Gastroesophageal sphincter (tissue), 4 donors: ENCODE measurements around the gene GABRR2. TPM values are rescaled to one million over a fixed set of nuclear protein-coding genes. Genes with fewer than 3 reads are reported as not detected.

ENCODE experiments used
- ATAC-seq: fragments of 150-250 bp; one replicate; pipeline ENCODE4 v1.9.1; 2016; ENCODE audit warnings: mild to moderate bottlenecking, moderate library complexity
- H3K27ac ChIP-seq, 4 donors: fragments of 200-600 bp; sonication (generic) in 3 of 4; 1 replicate in 3 of 4; 2 replicates in 1 of 4; pipeline ENCODE4 v1.5.1; 2016 to 2019
- H3K27me3 ChIP-seq: fragments of 200-600 bp; sonication (generic); one replicate; pipeline ENCODE4 v1.5.1; 2019
- H3K36me3 ChIP-seq, 2 donors: fragments of 200-600 bp; sonication (generic); one replicate each; pipeline ENCODE4 v1.5.1; 2019; ENCODE audit warnings: control low read depth in 1 of 2
- H3K4me1 ChIP-seq, 3 donors: fragments of 200-600 bp; sonication (generic); 1 replicate in 2 of 3; 2 replicates in 1 of 3; pipeline ENCODE4 v1.5.1; 2016 to 2019; ENCODE audit warnings: control low read depth in 2 of 3
- H3K4me3 ChIP-seq, 2 donors: fragments of 200-600 bp; sonication (generic); one replicate each; pipeline ENCODE4 v1.5.1; 2019; ENCODE audit warnings: mild to moderate bottlenecking in 1 of 2, moderate library complexity in 1 of 2
- H3K9me3 ChIP-seq, 3 donors: fragments of 200-600 bp; sonication (generic); one replicate each; pipeline ENCODE4 v1.5.1; 2017 to 2019; ENCODE audit warnings: control low read depth in 2 of 3
- EP300 ChIP-seq: sonication (generic); formaldehyde crosslinking; IDR thresholded peaks from one replicate; pipeline ENCODE4 v1.6.1; 2017; ENCODE audit warnings: antibody characterized with exemption, mild to moderate bottlenecking
- POLR2A ChIP-seq, 2 donors: fragments of 450-650 bp; IDR thresholded peaks; one replicate each; pipeline ENCODE4 v1.6.1; 2017; ENCODE audit warnings: antibody characterized with exemption in 2 of 2, mild to moderate bottlenecking in 2 of 2, moderate library complexity in 1 of 2
- POLR2AphosphoS5 ChIP-seq: sonication (generic); formaldehyde crosslinking; IDR thresholded peaks from one replicate; pipeline ENCODE4 v1.6.1; 2017; ENCODE audit warnings: antibody characterized with exemption
- WGBS, 2 donors: methylation state at CpG; one replicate each; pipeline ENCODE4 v1.1.5; 2018; ENCODE audit warnings: low coverage in 1 of 2; 5-methylcytosine and 5-hydroxymethylcytosine counted together
- total RNA-seq, 4 donors: library from RNA; depleted of rRNA; stranded (reverse); fragments of >200 nt; gene quantifications; one replicate each; pipeline ENCODE4 v1.1.0, GENCODE V29; 2016
- TF ChIP-seq, protein P1 (sequence below), 4 experiments: fragments of 200-600 bp in 2 of 4; fragments of 450-650 bp in 2 of 4; sonication (generic) in 1 of 4; IDR thresholded peaks; one replicate each; pipeline ENCODE4 v1.5.1; 2017 to 2019; ENCODE audit warnings: antibody characterized with exemption in 4 of 4, mild to moderate bottlenecking in 2 of 4, moderate library complexity in 2 of 4

The GABRR2 gene
- total RNA-seq, 4 donors from 2014 or later, result 0.30 to 1.3 TPM; not detected in 2

DNA sequence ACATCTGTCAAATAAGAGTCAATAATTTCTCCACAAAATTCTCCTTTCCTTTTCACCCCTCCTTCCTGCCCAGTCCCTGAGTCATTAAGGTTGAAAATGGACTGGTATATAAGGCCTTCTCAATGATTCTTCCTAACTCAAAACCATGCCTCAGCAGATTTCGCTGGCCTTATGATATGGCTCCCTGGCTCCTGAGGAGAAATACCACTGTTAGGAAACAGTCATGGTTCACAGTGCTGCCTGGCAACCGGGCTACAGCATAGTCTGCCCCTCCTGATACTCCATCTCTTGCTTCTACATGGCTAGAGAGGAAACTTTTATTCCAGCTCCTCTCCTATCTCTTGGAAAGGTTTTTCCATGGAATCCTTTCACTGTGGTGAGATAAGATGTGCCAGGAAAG is 32.7 kb upstream of the GABRR2 start:
- Histone ChIP-seq H3K27me3 (no peaks in the 10 kb centered on the region), H3K27ac (no peak overlapping the region), H3K4me3 (no peak overlapping the region), H3K36me3 (no peaks in the 10 kb centered on the region), H3K4me1 (peaks cover 0 to 73% (median 19%) of the 10 kb centered on the region in 3 donors), H3K9me3 (no peaks in the 10 kb centered on the region)
- 89 to 100% methylated on average over 1 to 2 of the region's 2 CpGs for WGBS, 2 donors
- TF ChIP-seq POLR2A (IDR thresholded peaks at IDR 0.05) (no peak), EP300 (no peak), POLR2AphosphoS5 (no peak)
- TF ChIP-seq, protein P1, sequence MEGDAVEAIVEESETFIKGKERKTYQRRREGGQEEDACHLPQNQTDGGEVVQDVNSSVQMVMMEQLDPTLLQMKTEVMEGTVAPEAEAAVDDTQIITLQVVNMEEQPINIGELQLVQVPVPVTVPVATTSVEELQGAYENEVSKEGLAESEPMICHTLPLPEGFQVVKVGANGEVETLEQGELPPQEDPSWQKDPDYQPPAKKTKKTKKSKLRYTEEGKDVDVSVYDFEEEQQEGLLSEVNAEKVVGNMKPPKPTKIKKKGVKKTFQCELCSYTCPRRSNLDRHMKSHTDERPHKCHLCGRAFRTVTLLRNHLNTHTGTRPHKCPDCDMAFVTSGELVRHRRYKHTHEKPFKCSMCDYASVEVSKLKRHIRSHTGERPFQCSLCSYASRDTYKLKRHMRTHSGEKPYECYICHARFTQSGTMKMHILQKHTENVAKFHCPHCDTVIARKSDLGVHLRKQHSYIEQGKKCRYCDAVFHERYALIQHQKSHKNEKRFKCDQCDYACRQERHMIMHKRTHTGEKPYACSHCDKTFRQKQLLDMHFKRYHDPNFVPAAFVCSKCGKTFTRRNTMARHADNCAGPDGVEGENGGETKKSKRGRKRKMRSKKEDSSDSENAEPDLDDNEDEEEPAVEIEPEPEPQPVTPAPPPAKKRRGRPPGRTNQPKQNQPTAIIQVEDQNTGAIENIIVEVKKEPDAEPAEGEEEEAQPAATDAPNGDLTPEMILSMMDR (IDR thresholded peaks at IDR 0.05), result no peak
- no peak for ATAC-seq

DNA sequence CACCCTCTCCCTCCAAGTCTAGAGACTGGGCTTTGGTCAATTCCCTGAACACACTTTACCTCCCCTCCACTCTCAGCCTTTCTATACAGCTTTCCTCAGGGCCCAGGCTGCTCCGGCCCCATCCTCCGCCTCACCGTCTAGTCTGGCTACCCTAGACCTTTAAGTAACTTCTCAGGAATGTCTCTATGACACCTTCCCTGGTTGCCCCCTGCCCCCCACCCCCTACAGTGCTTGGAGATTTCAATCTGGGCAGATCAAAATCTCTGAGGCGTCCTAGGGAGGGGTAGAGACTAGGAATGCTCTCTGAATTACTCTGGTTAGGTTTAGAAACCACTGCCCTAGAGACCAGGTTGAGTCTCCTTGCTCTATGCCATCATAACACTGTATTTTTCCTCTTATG is 31.3 kb upstream of the GABRR2 start:
- TF ChIP-seq, protein P1 (IDR thresholded peaks at IDR 0.05), result no peak
- TF ChIP-seq POLR2AphosphoS5 (no peak), POLR2A (IDR thresholded peaks at IDR 0.05) (no peak), EP300 (no peak)
- Histone ChIP-seq H3K4me3 (no peak overlapping the region), H3K36me3 (peaks cover 0 to 8% of the 10 kb centered on the region in 2 donors), H3K4me1 (peaks cover 0 to 69% (median 19%) of the 10 kb centered on the region in 3 donors), H3K27me3 (no peaks in the 10 kb centered on the region), H3K9me3 (no peaks in the 10 kb centered on the region), H3K27ac (no peak overlapping the region)
- ATAC-seq, result no peak
- WGBS, 2 donors, result 78 to 84% methylated on average over 3 to 4 of the region's 4 CpGs

DNA sequence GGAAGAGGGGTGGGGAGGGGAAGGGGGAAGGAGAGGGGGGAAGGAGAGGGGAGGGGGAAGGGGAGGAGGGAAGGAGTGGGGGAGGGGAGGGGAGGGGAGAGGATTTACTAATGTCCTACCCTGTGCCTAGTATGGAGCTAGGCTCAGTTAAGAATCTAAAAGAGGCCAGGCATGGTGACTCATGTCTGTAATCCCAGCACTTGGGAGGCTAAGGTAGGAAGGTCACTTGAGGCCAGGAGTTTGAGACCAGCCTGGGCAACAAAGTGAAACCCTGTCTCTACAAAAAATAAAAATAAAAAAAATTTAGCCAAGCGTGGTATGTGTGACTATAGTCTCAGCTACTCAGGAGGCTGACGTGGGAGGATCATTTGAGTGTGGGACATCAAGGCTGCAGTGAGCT is 24.5 kb upstream of the GABRR2 start:
- no peak overlapping the region for H3K4me3 ChIP-seq
- peaks cover 0 to 3% (median 0%) of the 10 kb centered on the region in 3 donors for H3K4me1 ChIP-seq
- peaks cover 3 to 72% of the 10 kb centered on the region in 2 donors for H3K36me3 ChIP-seq
- H3K9me3 ChIP-seq, result no peaks in the 10 kb centered on the region
- no peaks in the 10 kb centered on the region for H3K27me3 ChIP-seq
- WGBS, 2 donors, result 100% methylated on average over 1 of the region's 2 CpGs
- no peak overlapping the region for H3K27ac ChIP-seq
- TF ChIP-seq EP300 (no peak), POLR2A (IDR thresholded peaks at IDR 0.05) (no peak), POLR2AphosphoS5 (no peak)
- TF ChIP-seq, protein P1 (IDR thresholded peaks at IDR 0.05), result no peak
- no peak for ATAC-seq

DNA sequence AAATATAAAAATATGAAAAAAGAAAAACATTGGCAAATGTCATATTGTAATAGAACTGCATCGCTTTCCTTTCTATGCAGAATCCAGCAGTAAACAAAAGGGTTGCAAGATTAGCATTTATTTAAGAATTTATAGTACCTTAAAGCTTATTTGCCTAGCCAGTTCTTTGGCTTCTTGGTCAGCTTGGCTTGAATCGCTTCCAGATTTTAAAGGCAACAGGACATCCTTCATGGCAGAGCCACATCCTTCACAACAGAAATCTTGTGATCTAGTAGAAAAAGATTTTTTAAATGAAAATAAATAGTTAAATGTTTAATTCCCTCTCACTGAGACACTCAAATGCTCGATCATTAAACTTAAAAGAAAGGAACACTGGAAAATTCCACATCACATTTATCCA is 20.1 kb upstream of the GABRR2 start:
- ATAC-seq, result no peak
- 70 to 85% methylated on average over 2 to 3 of the region's 3 CpGs for WGBS, 2 donors
- Histone ChIP-seq H3K36me3 (peaks cover 3 to 97% of the 10 kb centered on the region in 2 donors), H3K4me3 (no peak overlapping the region), H3K4me1 (no peaks in the 10 kb centered on the region), H3K27me3 (no peaks in the 10 kb centered on the region), H3K27ac (no peak overlapping the region), H3K9me3 (no peaks in the 10 kb centered on the region)
- TF ChIP-seq POLR2AphosphoS5, result no peak

DNA sequence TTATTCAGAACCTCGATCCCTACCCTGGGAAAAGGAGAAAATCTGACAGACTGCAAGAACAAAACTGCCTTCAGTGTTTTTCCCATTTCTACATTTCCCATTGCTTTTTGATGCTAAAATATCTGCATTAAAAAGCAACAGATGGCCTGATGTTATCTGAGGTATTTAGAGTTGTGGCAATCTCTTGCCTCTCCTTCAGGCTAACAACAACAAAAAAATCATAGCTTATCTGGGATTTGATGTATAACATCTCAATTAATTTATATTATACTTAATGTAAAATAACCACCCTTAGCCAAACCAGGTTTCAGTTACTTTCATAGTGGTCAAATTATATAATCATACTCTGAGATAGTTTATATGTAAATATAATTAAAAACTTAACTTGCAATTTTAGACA is 15.8 kb upstream of the GABRR2 start:
- 94 to 100% methylated on average over 1 of the region's 1 CpG for WGBS, 2 donors
- no peak for TF ChIP-seq POLR2AphosphoS5
- TF ChIP-seq EP300, result no peak
- TF ChIP-seq, protein P1 (IDR thresholded peaks at IDR 0.05), result no peak
- TF ChIP-seq POLR2A (IDR thresholded peaks at IDR 0.05), result no peak
- peaks cover 3 to 97% of the 10 kb centered on the region in 2 donors for H3K36me3 ChIP-seq
- ATAC-seq, result no peak
- H3K4me1 ChIP-seq, result no peaks in the 10 kb centered on the region
- no peaks in the 10 kb centered on the region for H3K27me3 ChIP-seq
- no peak overlapping the region for H3K27ac ChIP-seq
- H3K9me3 ChIP-seq, result no peaks in the 10 kb centered on the region
- H3K4me3 ChIP-seq, result no peak overlapping the region
